Keratinocyte (primary cell): ENCODE measurements around the gene STON1. TPM values are rescaled to one million over a fixed set of nuclear protein-coding genes. Genes with fewer than 3 reads are reported as not detected.

Experiments used
- DNase-seq: peaks from one replicate; pipeline ENCODE4 v3.0.0-alpha.2; 2011; ENCODE audit warnings: low read depth, missing footprints, low spot score
- FAIRE-seq: peaks from 2 replicates; lab custom pipeline; 2011; peaks lifted over from hg19 to GRCh38; lab: Jason Lieb, UNC
- H2AFZ ChIP-seq: 2 replicates; pipeline ENCODE4 v1.6.0; 2012; ENCODE audit warnings: low read length, control low read depth, inconsistent platforms; ENCODE audit not compliant: control insufficient read depth
- H3K27ac ChIP-seq: 2 replicates; pipeline ENCODE4 v1.5.1; 2011; ENCODE audit warnings: low read length; ENCODE audit not compliant: control insufficient read depth, insufficient read depth
- H3K27me3 ChIP-seq: 3 replicates; pipeline ENCODE4 v1.6.0; 2011; ENCODE audit warnings: low read length; ENCODE audit not compliant: control insufficient read depth, insufficient read depth; ENCODE audit errors: extremely low read depth
- H3K36me3 ChIP-seq, 2 experiments: 2 replicates in 1 of 2; 3 replicates in 1 of 2; pipeline ENCODE4 v1.5.1; 2011; ENCODE audit warnings: low read length in 2 of 2, mild to moderate bottlenecking in 1 of 2; ENCODE audit not compliant: control insufficient read depth in 2 of 2, insufficient read depth in 2 of 2; ENCODE audit errors: extremely low read depth in 1 of 2
- H3K4me1 ChIP-seq: 3 replicates; pipeline ENCODE4 v1.5.1; 2011; ENCODE audit warnings: low read length; ENCODE audit not compliant: control insufficient read depth, insufficient read depth; ENCODE audit errors: extremely low read depth
- H3K4me2 ChIP-seq: 3 replicates; pipeline ENCODE4 v1.6.0; 2011; ENCODE audit warnings: low read depth, low read length; ENCODE audit not compliant: control insufficient read depth, insufficient read depth; ENCODE audit errors: extremely low read depth
- H3K4me3 ChIP-seq, 3 experiments: fragments of 200-600 bp in 1 of 3; sonication (generic) in 1 of 3; 2 replicates in 2 of 3; 3 replicates in 1 of 3; pipeline ENCODE4 v1.5.1; 2011 to 2016; ENCODE audit warnings: low read length in 3 of 3, mild to moderate bottlenecking in 3 of 3, control low read depth in 2 of 3, inconsistent platforms in 1 of 3, low read depth in 1 of 3, mixed read lengths in 1 of 3, mixed run types in 1 of 3, moderate library complexity in 1 of 3; ENCODE audit not compliant: control insufficient read depth in 2 of 3, insufficient read depth in 2 of 3; ENCODE audit errors: extremely low read depth in 1 of 3
- H3K79me2 ChIP-seq: 2 replicates; pipeline ENCODE4 v1.6.0; 2012; ENCODE audit warnings: low read length; ENCODE audit not compliant: control insufficient read depth, insufficient read depth
- H3K9ac ChIP-seq: 3 replicates; pipeline ENCODE4 v1.6.0; 2011; ENCODE audit warnings: low read length; ENCODE audit not compliant: control insufficient read depth, insufficient read depth; ENCODE audit errors: extremely low read depth
- H3K9me1 ChIP-seq: 3 replicates; pipeline ENCODE4 v1.6.0; 2011; ENCODE audit warnings: low read length; ENCODE audit not compliant: control insufficient read depth, insufficient read depth; ENCODE audit errors: extremely low read depth
- H3K9me3 ChIP-seq: 2 replicates; pipeline ENCODE4 v1.5.1; 2012; ENCODE audit warnings: low read depth, low read length; ENCODE audit not compliant: control insufficient read depth
- H4K20me1 ChIP-seq: 3 replicates; pipeline ENCODE4 v1.6.0; 2011; ENCODE audit warnings: low read length; ENCODE audit not compliant: control insufficient read depth, insufficient read depth; ENCODE audit errors: extremely low read depth
- EZH2 ChIP-seq: IDR thresholded peaks from one replicate; pipeline ENCODE4 v1.6.1; 2012; ENCODE audit warnings: inconsistent platforms, mild to moderate bottlenecking, low read length, moderate library complexity
- dilution Hi-C: fragments of 300-500 bp; cut with MboI; formaldehyde crosslinking; loops from one replicate; pipeline ENCODE4 v1.7.0; 2020; ENCODE audit warnings: low sequenced_read_pairs; ENCODE audit not compliant: extremely low pct_ligation_motif_present
- polyA plus RNA-seq, 5 experiments: library from polyadenylated mRNA; depleted of rRNA in 3 of 5; stranded (reverse) in 3 of 5; stranded (forward) in 1 of 5; unstranded in 1 of 5; fragments of >200 nt; gene quantifications; 1 replicate in 1 of 5; 2 replicates in 3 of 5; 3 replicates in 1 of 5; pipeline versions ENCODE4 v1.2.1 to v1.2.3, GENCODE V29; 2011 to 2012; ENCODE audit warnings: missing spikeins in 2 of 5, low read depth in 1 of 5, low replicate concordance in 1 of 5
- TF ChIP-seq, protein P1 (sequence below), 3 experiments: IDR thresholded peaks in 1 of 3; conservative IDR thresholded peaks in 1 of 3; optimal IDR thresholded peaks in 1 of 3; 2 replicates in 2 of 3; 3 replicates in 1 of 3; pipeline versions ENCODE3 to v1.5.1; 2011; ENCODE audit warnings: low read length in 3 of 3, mild to moderate bottlenecking in 3 of 3, moderate library complexity in 2 of 3, control low read depth in 1 of 3, inconsistent platforms in 1 of 3; ENCODE audit not compliant: insufficient read depth in 2 of 3; ENCODE audit errors: extremely low read depth in 1 of 3

Gene STON1
- polyA plus RNA-seq, 1 donor (not counting 4 experiments of a cell fraction or from before 2014, with no cell fraction given): 1.2 TPM

DNA sequence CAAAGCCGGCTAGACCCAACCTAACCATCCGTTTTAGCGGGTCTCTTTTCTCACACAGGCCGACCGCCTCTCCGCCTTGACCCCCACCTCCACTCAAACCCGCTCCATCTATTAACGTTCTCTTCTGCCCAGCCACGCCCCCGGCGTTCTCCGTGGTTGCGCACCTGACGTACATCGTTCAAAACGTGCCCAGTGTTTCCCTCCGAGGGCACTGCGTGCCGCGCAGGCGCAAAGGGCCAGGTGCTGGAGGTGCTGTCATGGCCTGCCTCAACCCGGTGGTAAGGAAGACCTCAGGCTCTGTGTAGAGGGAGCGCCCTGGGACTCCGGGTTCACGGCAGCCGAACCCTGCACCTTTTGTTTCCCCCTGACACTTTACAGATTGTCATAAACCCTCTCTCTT is 87.7 kb downstream of the STON1 start, which contains the start of gene GTF2A1L:
GTF2A1L (plus strand) TSS at position 239 of the 400 bp plus-strand sequence; CDS start at position 258, 19 bp downstream.
- Histone ChIP-seq H3K36me3 (no peaks in the 10 kb centered on the region), H3K9ac (no peak within 1 kb of the TSS), H3K4me2 (no peak within 1 kb of the TSS), H3K79me2 (no peaks in the 10 kb centered on the region), H3K27me3 (no peaks in the 10 kb centered on the region), H3K4me3 (no peak within 1 kb of the TSS), H3K4me1 (no peaks in the 10 kb centered on the region), H2AFZ (no peak within 1 kb of the TSS), H3K9me3 (no peaks in the 10 kb centered on the region), H3K27ac (no peak within 1 kb of the TSS), H4K20me1 (no peaks in the 10 kb centered on the region), H3K9me1 (no peaks in the 10 kb centered on the region)
- no peak for DNase-seq
- TF ChIP-seq, protein P1, sequence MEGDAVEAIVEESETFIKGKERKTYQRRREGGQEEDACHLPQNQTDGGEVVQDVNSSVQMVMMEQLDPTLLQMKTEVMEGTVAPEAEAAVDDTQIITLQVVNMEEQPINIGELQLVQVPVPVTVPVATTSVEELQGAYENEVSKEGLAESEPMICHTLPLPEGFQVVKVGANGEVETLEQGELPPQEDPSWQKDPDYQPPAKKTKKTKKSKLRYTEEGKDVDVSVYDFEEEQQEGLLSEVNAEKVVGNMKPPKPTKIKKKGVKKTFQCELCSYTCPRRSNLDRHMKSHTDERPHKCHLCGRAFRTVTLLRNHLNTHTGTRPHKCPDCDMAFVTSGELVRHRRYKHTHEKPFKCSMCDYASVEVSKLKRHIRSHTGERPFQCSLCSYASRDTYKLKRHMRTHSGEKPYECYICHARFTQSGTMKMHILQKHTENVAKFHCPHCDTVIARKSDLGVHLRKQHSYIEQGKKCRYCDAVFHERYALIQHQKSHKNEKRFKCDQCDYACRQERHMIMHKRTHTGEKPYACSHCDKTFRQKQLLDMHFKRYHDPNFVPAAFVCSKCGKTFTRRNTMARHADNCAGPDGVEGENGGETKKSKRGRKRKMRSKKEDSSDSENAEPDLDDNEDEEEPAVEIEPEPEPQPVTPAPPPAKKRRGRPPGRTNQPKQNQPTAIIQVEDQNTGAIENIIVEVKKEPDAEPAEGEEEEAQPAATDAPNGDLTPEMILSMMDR (optimal IDR thresholded peaks at IDR 0.05 in 1 of 3, IDR thresholded peaks at IDR 0.05 in 1 of 3, conservative IDR thresholded peaks at IDR 0.05 in 1 of 3; ENCODE audit: extremely low read depth in 1 of 3, insufficient read depth in 2 of 3, low read length in 3 of 3): no peak
- TF ChIP-seq EZH2: no peak
- FAIRE-seq: no peak
- dilution Hi-C loops: no loop called here

- no peak overlapping the region for H3K9ac ChIP-seq
- dilution Hi-C loops: no loop called here
- H3K27ac ChIP-seq: no peak overlapping the region
- DNase-seq: no peak
- H3K9me3 ChIP-seq: no peaks in the 10 kb centered on the region
- no peaks in the 10 kb centered on the region for H3K79me2 ChIP-seq
- no peaks in the 10 kb centered on the region for H3K36me3 ChIP-seq
- no peak overlapping the region for H2AFZ ChIP-seq
- no peak for TF ChIP-seq EZH2
- TF ChIP-seq, protein P1 (optimal IDR thresholded peaks at IDR 0.05 in 1 of 3, IDR thresholded peaks at IDR 0.05 in 1 of 3, conservative IDR thresholded peaks at IDR 0.05 in 1 of 3; ENCODE audit: extremely low read depth in 1 of 3, insufficient read depth in 2 of 3, low read length in 3 of 3): no peak
- FAIRE-seq: no peak
- H3K4me3 ChIP-seq: no peak overlapping the region
- no peaks in the 10 kb centered on the region for H3K27me3 ChIP-seq
- no peaks in the 10 kb centered on the region for H4K20me1 ChIP-seq
- no peaks in the 10 kb centered on the region for H3K4me1 ChIP-seq
- H3K4me2 ChIP-seq: no peak overlapping the region
- H3K9me1 ChIP-seq: no peaks in the 10 kb centered on the region
Observed at GRCh38 chr2:48619526-48619925, 89.6 kb downstream of the STON1 start.
